HG02759 (cell line): Measurements from ENCODE around the gene ADRA2B.
"Not testable (repeated sequence)": the region's sequence is repeated elsewhere in the genome, so short reads cannot be mapped to it uniquely, and the experiment has no call there.

Experiments used
- ATAC-seq: cut with Tn5 transposase; IDR thresholded peaks from one replicate; pipeline ENCODE4 v1.9.1; 2021; ENCODE audit warnings: mild to moderate bottlenecking, moderate library complexity; ENCODE audit not compliant: unreplicated experiment

ADRA2B gene

GRCh38 chr2:96150791-96151594 lies 34.6 kb upstream of the ADRA2B start:
- no peak for ATAC-seq

GRCh38 chr2:96150007-96150640 lies 33.8 kb upstream of the ADRA2B start:
- ATAC-seq, result no peak

- ATAC-seq, result peak; percentile 41
These were observed 32.2 kb upstream of the ADRA2B start for GRCh38 chr2:96148410-96149217.

DNA sequence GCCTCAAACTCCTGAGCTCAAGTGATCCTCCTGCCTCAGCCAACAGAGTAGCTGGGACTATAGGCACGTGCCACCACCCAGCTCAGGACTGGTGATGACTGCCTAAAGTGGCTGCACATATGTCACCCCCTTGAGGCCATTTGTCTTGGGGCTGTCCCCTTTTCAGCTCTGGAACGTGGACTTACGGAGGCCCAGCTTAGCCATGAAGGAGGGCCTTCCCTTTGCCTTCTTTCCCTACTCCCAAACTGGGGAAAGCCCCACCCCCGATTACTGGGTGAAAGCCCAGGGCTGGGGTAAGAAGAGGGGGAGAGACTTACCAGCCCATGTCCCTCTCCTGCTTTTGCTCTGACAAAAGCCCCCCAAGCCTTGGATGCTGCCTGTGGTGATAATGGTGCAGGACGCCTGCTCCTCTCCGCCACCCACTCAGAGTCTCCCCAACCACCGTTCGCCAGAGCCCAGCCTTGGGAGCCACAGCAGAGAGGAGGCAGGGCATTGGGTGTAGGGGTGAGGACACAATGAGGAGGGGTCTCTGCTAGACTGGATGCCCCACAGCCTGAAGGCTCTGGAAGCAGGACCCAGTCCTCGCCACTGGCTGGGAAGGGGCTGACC lies 31.3 kb upstream of the ADRA2B start:
- ATAC-seq, result no peak

GRCh38 chr2:96146881-96147592 lies 30.7 kb upstream of the ADRA2B start:
- no peak for ATAC-seq

DNA sequence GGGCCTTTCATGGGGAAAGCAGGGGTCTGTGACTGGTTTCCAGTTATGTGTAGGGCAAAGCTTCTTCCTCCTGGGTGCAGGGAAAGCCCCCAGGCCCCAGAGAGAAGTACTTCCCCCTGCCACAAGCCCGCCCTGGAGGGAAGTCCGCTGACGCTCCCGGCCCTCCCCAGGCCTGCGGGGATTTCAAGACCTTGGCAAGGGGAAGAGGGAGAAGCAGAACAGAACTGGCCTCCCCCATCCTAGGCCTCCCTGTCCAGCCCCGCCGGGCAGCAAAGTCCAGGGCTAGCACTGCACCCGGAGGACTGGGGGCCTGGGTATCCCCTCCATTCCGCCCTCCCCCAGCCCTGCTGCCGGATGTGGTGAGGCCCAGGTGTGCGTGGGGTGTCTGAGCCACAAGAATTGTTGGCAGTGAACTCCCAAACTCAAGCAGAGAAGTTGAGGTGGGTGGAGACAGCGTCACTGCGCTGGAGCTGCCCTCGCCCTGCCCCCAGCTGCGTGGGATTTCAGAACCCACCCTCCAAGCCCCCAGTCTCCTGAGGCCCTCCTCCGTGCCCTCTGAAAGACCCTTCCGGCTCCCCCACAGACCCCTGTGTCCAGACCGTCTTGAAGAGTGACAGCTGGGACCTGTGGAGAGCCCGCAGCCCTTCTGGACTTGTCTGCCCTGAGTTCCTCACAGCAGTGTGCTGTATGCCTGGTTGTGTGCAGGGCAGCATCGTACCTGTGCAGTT lies 29.9 kb upstream of the ADRA2B start:
- ATAC-seq, result peak; percentile 32

DNA sequence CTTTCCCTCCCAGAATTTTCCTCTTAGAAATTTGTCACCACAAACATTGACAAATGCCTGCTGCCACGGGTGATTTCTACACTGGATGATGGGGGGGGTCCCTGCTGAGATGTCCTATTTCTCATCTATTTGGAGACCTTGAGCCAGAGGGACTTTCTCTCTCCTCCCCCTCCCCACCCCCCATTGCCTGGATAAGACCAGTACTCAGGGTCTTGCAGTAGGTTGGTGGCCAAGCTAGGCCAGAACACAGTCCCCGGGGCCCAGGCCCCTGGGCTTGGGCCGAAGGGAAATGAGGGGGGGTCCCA lies 29.4 kb upstream of the ADRA2B start:
- ATAC-seq, result no peak

DNA sequence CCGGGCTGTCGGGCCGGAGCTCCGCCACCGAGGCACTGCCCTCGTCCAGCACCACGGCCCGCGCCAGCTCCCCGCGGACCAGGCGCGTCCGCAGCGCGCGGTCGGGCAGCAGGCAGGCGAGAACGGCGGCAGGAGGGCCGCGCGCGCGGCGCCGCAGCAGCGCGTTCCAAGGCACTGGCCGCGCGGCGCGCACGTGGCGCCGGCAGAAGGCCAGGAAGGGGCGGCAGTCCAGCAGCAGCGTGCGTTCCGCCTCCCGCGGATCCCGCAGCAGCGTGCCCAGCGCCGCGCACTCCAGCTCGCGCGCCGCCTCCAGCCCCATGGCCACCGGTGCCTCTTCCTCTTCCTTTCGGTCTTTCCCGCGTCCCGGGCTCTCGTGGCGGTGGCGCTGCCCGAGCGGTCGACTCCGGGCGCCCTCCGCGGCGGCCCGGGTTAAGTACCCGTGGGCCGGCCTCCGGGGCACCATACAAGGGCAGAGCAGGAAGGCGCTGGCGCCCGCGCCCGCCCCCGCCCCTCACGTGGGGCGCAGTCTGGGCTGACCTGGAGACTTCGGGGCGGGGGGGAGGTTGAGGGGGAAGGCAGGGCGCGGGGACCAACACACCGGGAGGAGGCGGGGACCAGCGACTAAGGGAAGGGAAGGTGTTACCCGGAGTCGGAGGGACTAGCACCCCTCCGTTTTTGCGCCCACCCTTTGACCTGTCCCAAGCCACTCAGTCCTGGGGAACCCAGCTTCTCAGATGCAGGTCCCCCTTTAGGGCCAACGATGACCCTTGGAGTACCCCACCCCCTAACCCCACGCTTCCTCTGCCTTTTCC lies 28.9 kb upstream of the ADRA2B start, which contains the start of gene DUSP2:
Gene DUSP2, minus strand, starts transcription at position 405 of the 812 bp plus-strand sequence. Its CDS starts 86 bp downstream, at position 319.
- peak; percentile 62 for ATAC-seq

DNA sequence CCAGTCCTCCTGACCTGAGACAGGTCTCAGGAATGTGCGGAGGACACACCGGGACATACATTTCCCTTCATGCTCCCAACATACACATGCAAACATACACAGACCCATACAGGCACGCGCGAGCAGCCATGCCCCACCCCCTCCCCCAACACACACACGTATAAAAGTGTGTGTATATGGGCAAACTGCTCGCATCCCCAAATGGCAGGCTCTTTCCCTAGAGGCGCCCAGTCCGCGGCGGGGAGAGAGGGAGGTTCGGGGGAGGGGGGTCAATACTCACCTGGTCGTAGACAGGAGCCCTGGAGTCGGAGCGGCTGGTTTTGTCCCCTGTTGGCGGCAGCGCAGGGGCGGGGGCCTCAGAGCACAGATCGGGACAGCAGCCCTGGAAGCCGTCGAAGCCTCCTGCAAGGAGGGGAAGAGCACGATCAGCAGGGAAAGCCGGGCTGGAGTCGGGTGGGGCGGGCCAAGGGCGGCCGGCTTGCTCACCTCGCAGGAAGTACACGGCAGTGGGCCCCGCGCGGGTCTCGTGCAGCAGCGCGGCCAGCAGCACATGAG lies 28.2 kb upstream of the ADRA2B start:
- peak; percentile 3 for ATAC-seq

DNA sequence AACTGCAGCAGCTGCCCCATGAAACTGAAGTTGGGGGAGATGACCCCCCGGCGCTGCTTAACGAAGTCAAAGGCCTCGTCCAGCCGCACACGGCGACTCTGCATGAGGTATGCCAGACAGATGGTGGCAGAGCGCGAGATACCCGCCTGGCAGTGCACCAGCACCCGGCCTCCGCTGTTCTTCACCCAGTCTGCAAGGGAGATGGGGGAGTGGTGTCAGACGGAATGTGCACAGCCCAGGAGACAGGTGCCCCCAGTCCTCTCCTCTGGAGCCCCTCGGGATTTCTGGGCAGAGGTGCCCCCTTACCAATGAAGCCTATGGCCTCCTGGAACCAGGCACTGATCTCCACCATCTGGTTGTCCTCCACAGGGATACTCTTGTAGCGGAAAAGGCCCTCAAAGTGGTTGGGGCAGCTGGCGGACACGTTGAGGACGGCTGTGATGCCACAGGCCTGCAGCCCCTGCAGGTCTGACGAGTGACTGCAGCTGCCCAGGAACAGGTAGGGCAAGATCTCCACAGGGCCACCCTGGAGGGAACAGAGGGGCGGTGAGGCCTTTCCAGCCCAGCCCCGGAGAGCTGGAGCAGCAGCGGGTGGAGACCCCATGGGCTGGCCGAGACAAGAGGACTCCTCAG lies 27.6 kb upstream of the ADRA2B start:
- ATAC-seq, result no peak

DNA sequence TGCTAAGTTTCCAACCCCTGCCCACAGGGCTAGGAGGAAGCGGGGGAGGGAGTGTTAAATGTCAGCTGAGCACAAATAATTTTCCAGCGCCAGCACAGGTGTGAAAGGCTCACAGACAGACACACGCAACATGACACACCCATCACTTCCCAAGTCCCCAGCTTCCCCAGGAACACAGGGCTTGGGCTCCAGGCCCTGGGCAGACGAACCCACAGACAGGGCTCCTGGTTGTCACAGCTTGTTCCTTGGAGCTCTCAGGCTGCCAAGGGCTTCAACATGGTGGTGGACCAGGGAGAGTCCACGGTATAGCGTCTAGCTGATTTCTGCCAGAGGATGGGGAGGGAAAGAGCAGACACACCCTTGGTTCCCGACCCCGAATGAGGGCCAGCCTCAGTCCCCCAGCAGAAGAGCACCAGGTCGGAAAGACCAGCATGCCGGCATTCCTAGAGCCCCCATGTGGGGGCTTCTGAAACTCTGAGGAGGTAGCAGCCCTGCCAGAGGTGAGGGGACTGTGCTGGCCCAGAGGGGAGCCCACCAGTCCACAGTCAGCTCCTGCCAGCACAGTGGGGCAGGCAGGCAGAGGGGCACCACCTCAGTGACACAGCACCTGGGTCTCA lies 27.0 kb upstream of the ADRA2B start:
- no peak for ATAC-seq

DNA sequence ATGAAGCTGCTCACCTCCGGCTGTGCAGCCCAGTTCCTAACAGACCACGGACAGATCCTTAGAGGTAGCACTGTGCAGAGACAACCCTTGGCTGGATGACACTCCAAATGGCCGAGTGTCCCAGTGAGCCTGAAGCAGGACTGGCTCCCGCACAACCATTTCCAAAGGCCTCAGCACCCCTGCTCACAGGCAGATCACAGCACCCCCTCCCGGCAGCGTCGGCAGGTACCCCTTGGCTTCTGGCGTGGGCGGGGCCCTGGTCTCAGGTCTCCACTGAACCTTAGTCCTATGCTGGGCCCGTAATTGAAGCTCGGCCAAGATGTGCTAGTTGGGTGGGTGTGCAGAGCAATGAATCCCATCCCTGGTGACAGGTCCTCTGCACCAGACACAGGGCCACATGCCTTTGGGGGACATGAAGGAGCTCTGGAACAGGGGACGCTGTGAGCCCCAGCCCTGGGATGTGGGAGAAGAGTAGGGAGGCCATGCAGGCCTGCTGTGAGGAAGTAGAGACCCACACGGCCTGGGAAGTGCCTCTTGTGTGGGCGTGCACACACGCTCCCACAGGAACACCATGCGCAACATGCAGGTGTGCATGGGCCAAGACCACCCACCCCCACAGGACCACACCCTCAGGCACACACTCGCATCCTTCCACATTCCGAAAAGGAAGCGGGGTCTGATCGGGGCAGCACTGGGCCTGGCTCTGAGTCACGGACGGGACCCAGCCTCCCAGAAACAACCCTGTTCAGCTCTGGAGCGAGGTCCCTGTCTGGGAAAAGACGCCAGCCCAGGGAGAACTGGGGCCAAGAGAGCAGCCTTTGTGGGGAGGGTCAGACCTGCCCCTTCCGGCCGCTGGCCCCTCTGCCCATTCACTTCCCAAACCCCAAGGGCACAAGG lies 26.1 kb upstream of the ADRA2B start:
- ATAC-seq, result no peak

DNA sequence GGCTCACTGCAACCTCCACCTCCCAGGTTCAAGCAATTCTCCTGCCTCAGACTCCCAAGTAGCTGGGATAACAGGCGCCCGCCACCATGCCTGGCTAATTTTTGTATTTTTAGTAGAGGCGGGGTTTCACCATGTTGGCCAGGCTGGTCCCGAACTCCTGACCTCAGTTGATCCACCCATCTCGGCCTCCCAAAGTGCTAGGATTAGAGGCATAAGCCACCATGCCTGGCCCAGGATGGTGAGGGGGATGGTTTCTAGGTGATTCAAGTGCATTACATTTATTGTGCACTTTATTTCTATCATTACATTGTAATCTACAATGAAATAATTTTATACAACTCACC lies 25.2 kb upstream of the ADRA2B start:
- ATAC-seq, result not testable (repeated sequence)

DNA sequence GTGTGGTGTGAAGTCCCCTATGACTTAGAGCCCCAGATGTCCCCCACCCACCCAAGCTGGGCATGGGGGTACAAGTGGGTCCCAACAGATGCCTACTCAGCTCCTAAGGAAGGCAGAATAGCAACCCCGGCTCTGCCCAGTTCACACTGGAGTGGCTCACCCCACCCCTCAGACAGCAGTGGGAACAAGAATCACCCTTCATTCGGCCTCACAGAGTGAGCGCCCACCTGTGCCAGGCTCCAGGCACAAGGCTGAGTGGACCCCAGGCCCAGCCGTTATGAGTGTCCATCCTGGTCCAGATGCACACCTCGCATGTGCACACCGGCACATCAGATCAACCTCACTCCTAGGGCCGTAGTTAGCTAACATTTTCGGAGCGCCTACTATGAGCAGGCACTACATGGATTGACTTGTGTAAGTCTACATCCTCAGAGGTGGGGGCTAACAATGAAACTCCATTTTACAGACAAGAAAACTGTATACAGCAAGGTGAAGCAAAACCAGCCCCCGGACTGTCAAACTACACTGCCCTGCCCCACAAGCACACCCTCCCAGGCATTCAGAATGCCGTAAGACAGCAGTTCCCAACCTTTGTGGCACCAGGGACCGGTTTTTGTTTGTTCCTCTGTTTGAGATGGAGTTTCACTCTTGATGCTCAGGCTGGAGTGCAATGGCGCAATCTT lies 24.7 kb upstream of the ADRA2B start:
- no peak for ATAC-seq

DNA sequence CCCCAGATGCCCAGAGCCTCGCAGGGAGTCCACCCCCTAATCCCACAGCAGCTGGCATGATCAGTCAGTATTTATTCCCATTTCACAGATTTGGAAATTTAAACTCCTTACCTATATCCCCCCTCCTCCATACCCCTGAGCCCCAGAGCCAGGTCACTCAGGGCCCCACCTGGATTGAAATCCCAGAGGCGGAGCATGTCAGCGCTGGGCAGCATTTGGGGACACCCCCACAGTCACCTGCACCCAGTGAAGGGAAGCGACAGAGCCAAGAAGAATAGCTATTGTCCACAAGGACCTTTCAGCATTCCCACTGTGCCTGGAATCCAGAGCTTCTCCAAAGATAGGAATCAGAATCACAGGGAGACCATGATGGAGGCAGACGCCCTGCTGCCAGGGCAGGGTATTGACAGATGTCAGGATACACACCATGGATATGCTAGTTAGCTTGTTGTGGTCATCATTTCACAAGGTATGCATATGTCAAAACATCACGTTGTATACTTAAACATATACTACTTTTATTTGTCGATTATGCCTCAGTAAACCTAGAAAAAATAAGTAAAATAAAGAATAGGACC lies 22.9 kb upstream of the ADRA2B start:
- no peak for ATAC-seq
